Bone marrow (tissue), 2 donors: ENCODE measurements around the gene CCDC141.

Experiments
- DNase-seq, 2 donors: peaks; one replicate each; lab custom pipeline; 2025; lab: John Stamatoyannopoulos, UW

The CCDC141 gene

DNA sequence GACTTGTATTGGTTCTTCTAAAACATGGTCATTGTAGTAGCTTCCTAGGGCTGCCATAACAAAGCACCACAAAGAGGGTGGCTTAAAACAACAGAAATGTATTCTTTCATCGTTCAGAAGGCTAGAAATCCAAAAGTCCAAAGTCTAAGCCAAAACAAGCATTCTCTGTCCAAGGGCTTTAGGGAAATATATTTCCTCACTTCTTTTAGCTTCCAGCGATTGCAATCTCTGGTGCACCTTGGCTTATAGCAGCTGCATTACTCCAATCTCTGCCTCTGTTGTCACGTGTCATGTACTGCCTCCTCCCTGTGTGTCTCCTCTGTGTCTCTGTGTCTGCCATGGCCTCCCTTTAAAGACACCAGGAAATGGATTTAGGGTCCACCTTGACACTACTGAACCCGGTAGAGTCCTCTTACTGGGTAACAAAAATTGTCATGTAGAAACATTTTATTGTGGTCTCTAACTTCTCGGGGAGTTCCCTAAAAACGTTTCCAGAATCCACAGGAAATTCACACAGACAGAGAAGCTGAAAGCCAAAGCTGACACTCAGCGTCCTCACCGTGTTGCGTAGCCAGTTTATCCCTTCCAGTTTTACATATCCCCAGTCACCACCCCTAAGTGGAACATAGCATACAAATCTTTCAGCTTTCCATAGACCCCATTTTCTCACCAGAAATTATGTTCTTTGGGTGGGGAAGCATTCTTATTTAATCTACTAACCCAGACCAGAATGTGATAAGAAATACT is 222.0 kb downstream of the CCDC141 start:
- no peak for DNase-seq

DNA sequence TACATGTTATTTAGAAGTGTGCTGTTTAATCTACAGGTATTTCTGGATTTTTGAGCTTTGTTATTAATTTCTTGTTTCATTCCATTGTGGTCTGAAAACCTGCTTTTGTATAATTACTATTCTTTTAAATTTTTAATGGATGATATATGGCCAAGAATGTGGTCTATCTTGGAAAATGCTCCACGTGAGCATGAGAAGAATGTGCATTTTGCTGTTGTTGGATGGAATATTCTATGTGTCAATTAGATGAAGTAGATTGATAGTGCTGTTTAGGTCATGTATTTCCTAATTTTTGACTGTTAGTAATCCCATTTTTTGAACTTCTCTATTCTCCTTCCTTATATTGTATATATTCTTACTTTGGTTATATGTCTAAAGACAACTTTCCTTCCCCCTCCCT is 222.8 kb downstream of the CCDC141 start:
- DNase-seq, result no peak

DNA sequence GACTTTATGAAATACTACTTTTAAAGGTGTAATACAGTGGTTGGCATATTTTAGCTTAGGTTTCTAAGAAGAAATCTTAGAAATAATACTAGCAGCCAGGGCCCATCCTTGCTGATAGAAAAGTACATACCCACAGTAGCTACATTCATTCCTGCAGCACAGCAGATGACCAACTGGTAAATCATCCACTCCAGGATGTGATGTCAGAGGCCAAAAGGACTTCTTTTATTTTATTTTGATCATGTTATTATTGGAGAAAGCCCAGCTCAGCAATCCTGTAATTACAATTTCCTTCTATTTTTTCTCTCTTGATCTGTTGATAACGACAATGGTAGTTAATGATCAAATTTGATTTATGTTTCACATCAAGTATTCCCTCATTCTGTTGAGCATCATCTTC is 224.8 kb downstream of the CCDC141 start:
- no peak for DNase-seq

DNA sequence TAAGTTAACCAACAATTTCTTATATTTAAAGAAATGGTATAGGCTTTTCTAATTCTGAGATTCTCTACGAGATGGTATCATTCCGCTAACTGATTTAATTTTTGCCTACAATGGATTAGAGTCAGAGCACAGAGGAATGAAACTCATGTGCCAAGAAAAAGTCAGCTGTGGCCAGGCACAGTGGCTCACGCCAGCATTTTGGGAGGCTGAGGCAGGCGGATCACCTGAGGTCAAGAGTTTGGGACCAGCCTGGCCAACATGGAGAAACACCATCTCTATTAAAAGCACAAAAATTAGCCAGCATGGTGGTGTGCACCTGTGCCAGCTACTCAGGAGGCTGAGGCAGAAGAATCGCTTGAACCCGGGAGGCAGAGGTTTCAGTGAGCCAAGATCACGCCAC is 225.8 kb downstream of the CCDC141 start:
- DNase-seq, result no peak

DNA sequence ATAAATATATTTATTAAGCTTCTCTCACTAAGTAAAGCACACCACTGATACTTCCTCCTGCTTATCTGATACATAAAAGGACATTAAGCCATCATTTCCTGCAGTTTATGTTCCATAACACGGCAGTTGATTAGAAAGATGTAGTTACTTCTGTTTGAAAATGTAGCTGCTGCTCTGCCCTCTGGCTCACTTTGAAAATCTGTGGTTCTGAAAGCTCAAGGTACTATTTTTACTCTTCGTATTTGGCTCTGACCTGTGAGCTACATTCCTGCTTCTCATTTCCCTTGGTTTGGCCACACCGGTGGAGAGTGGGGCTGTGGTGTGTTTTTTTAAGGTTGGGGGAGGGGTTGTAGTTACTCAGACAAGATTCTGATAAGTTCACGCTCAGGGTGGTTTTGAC is 229.9 kb downstream of the CCDC141 start:
- no peak for DNase-seq

DNA sequence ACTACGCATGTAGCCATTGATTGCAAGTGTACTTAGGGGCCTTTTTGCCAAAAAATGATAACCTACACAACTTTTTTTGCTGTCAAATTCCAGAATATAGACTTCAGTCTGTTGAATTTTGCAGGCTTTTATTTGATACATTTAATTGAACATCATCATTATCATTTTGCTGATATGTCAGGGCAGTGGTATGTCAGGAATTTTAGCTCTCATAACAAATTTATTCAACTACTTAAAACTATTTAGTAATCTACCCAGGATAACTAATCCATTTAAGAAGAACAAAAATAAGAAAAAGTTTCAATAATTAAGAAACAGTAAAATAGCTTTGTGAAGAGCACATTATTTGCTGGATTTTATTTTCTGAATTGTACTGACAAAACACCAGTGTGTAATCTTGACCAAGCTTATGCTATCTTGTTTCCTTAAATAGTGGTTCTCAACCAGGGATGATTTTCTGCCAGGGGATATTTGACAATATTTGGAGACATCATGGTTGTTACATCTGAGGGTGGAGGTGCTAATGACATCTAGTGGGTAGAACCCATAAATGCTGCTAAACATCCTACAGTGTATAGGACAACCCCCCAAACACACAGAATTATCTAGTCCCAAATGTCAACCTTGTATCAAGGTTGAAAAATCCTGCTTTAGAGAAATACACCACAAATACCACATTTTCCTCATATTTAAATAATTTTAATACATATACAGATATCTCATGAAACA is 230.6 kb downstream of the CCDC141 start:
- no peak for DNase-seq

DNA sequence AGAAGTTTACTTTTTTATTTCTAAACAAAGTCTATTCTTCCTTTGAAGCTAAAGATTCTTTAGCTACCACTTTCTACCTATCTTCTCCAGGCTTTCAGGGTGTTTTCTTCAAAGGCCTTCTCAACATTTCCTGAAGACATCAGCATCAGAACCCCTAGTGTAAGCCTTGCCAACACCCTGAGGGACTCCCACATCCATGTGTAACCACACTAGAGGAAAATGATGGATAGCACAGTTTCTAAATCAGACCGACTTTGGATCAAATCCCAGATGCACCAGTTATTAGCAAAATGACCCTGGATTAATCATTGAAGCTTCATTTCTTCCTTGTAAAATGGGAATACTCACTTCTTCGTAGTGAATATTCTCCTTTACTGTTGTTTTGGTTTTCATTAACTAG is 238.0 kb downstream of the CCDC141 start:
- DNase-seq, result no peak

DNA sequence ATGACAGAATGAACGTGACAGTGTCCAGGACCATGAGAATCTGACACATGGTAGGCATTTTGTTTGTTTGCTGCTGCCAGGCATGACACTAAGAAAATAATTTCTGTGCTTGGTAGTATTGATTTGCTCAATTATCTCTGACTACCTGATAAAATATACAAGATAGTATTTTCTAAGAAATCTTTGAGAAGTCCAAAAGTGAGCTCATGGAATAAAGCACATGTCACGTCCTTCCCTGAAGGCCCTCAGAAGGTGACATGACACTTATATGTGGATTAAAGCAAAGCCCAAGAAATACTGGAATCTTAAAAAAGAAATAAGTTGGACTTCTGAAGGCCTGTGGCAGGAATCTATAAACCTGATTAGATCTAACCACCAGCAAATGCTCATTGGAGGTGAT is 238.9 kb downstream of the CCDC141 start:
- no peak for DNase-seq

DNA sequence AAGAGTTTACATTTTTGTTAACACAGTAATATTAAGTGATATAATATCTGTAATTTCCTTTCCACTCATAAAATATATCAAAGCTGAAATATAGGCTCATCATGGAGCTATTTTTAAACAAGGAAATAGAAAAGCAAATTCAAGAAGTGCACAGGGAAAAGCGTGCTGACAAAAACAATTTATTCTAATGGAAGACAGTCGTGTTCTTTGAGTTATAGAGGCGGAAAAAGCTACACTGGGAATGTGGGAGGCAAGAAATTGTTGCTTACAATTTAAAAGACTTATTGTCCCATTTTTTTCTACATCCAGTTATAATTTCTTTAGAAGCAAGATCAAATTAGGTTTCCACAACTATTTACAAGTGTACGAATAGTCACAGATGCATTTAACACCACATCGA is 239.5 kb downstream of the CCDC141 start:
- DNase-seq, result no peak

DNA sequence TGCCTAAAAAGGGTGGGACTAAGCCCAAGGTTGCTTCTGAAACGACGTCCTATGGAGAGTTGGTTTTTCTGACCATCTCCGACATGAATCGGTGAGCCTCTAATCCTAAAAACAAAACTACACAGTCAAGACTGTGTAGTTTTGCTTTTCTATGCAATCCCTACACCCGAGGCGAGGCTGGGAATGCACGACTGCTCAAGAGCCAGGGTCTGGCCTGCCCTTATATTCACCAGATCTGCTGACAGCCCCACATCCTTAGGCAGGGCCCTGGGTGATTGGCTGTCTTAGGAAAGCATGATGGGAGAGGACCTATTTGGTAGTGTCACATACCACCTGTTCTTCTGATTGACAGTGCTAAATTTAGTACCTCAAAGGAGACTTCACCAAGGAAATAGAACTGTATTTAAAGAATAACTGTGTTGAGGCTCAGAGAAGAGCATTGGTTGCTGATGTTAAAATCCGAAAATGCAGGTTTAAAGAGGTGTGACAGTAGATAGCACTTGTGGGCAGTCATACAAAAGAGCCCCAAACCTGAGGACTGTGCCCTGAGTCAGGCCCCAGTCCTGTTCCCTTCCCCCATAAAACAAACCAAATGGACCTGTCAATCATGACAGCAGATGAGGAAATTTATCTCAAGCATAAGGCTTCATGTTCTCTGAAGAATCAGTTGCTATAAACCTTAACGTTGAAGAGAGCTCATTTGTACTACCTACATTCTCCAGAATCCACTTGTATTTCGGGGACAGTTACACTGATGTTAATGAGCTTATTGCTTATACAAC is 242.5 kb downstream of the CCDC141 start, which contains the start of gene TTN:
TSS of gene TTN (minus strand) at position 197 of the 782 bp plus-strand sequence. CDS start 2,781 bp downstream, outside the sequence.
- no peak for DNase-seq

DNA sequence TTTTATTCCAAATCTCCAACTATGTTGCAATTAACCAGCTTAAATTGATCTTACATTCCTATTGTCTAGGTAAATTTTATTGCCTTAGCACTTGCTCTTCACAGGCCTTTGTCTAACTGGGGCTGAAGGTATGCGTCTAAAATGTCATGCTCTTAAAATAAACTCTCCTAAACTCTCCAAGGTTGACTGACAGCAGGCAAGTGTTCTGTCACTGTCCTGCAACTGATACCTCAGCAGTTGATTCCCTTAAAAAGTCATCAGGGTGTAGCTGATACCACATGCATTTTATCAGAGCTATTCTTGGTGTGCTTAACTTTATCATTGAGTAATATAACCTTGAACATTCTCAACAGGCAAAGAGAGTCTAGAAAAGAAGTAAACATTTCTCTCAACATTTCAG is 243.4 kb downstream of the CCDC141 start:
- DNase-seq, result no peak

DNA sequence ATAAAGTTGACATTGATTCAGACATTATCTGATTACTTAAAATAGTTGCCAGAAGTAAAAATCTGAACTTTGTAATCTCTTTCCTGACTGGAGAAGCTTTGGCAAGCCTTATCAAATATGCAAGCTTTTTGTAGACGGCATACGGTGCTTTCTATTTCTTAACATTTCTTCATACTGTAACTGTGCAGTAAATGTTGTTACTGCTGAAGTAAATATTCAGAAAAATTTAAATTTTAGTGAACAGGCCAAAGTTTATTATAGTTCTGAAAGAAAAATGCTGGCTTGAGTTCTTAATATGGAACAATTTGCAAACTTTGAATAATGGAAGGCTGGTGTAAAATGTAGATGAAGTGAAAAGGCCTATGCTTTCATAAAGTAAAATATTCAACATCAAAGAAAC is 244.5 kb downstream of the CCDC141 start:
- DNase-seq, result no peak

DNA sequence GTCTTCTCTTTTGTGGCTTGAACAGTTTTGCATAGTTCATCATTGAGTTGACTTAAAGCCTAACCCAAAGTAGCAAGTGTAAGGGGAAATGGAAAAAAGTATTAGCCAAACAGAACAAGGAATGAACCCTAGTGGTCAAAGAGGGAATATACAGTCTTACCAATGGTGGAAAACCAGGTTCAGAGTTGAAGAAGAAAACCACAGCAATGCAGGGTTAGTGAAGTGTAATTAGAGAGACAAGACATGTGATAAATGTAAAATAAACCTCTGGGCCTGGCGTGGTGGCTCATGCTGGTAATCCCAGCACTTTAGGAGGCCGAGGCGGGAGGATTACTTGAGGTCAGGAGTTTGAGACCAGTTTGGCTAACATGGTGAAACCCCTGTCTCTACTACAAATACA is 245.1 kb downstream of the CCDC141 start:
- DNase-seq, result no peak

DNA sequence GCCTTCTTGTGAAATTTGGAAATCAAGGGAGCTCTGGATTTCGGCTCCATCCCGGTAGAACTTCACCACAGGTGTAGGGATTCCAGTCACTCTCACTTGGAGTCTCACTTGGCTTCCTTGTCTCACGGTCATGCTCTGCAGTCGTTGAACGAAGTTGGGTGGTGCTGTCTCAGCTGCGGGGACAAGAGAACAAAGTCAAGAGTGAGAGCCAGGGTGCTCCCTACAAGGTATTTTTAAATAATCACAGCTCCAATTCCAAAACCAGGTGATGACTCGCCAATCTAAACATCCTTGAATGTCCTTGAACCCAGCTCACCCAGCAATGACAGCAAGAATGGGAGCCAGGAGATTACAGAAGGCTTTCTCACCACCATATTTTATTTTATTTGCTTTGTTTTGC is 249.4 kb downstream of the CCDC141 start:
- DNase-seq, result no peak

DNA sequence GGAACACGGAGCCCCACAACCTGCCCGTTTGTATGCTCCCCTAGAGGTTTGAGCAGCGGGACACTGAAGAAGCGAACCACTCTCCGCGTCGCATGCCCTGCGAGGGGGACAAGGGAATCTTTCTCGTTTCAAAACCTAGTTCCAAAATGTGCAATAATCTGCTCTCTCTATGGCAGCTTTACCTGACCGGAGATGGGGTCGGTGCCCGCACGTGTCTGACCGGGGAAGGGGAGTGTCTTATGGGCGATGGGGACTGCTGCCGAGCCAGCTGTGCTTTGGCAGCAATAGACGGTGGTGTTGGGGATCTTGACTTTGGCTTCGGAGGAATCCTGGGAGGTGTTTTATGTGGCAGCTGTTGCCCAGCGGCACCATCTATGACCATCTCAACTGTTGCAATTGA is 250.6 kb downstream of the CCDC141 start:
- no peak for DNase-seq

DNA sequence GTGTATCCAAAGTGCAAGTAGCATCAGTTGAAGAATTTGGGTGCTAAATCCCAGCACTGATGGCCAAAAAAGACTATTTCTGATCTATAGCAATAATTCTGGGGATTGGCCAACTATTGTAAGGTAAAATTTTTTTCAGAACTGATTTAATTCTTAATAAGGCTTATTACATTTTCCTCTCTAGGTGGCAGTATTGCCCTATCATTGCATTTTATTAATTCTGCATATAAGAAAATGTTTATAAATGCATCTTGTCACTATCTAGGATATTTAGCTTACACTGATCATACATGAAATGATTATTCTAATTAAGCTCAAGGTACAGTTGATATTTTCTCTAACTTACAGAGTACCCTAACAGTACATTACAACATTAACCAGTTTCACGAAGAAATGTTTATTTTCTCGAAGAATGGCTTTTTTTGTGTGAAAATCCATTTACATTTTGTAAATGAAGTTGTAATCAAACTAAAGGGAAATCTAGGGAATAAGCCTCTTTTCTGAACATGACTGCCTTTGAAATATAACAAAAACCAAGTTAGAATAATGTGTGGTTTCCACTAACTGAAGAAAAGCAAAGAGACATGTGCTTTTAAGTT is 253.8 kb downstream of the CCDC141 start:
- no peak for DNase-seq

DNA sequence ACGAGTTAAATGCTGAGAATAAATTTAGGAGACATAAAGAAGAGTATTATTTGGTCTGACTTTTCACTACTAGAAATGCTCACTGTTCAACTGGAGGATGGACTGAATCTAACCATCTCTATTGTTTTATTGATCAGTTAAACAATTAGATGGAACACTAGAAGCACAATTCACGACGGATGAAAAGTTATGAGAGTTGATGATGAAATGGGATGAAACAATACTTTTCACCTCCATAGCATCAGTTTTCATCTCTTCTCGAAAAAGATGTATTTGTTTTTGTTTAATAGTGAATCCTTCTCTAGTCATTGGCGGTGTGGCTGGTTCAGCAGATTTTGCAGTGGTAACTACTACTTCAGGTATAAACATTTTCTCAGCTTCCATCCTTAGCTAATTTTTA is 262.0 kb downstream of the CCDC141 start:
- DNase-seq, result no peak

DNA sequence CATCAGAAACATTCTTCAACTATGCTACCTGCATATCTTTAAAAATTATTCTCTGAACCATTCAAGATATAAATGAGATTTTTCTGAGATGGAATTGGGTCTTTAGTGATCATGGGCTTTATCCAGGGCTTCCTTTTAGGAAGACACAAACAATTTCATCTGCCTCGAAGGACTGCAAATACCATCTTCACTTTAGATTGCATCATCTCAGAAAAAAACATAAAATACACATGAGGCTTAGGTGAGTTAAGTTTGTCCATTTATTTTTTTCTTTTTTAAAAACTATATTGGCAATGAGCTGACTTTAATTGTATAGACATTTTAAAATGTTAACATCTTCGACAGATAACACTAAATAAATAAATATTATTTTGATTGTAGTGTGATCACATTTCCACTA is 262.8 kb downstream of the CCDC141 start:
- no peak for DNase-seq

DNA sequence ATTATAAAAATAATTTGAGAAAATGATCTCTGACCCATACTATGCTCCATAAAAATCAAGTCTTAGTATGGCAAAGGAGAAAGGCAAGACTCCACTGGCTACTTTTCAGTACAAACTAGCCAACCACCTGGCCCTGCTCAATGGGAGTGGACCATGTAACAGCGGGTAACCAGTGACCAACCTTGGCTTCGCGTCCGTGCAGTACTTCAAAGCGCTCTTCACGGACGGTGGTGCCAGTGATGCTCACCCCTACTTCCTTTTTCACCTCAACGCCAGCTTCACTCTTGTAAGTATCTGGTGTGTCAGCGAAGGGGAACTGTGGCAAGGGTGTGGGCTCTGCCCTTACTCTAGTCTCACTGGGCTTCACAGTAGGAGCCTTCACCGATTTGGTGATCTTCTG is 266.0 kb downstream of the CCDC141 start:
- DNase-seq, result no peak

DNA sequence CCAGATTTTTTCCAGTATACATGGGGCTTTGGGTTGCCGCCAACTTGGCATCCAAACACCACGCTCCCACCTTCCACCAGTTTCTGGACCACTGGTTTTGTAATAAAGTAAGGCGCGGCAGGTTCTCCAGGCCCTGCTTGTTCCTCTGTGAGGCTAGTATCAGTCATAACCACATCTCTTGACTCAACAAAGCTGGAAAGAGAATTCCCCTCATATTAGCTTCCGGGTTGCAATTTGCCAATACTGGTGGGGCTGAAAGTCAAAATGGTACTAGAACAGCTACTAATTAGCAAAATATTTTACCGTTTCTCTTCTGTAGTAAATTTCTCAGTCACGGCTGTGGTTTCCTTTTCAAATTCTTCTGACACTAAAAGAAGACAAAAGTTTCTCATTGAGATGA is 267.7 kb downstream of the CCDC141 start:
- DNase-seq, result no peak
